Testis (tissue), 3 donors: ENCODE results near the gene PRKG1. TPM values are rescaled to one million over a fixed set of nuclear protein-coding genes. Genes with fewer than 3 reads are reported as not detected.

Source experiments
- DNase-seq: peaks from one replicate; pipeline ENCODE4 v3.0.0-alpha.2; 2019
- H3K27ac ChIP-seq, 2 donors: fragments of 200-600 bp; sonication (generic); one replicate each; pipeline ENCODE4 v1.5.1; 2019
- H3K27me3 ChIP-seq: fragments of 200-600 bp; sonication (generic); one replicate; pipeline ENCODE4 v1.5.1; 2019
- H3K36me3 ChIP-seq: fragments of 200-600 bp; sonication (generic); one replicate; pipeline ENCODE4 v1.5.1; 2017; ENCODE audit warnings: low read depth; ENCODE audit errors: missing control alignments
- H3K4me1 ChIP-seq: fragments of 200-600 bp; sonication (generic); one replicate; pipeline ENCODE4 v1.5.1; 2019
- H3K4me3 ChIP-seq, 2 donors: fragments of 200-600 bp; sonication (generic); one replicate each; pipeline ENCODE4 v1.5.1; 2017 to 2019
- H3K9me3 ChIP-seq: fragments of 200-600 bp; sonication (generic); one replicate; pipeline ENCODE4 v1.5.1; 2017
- CTCF ChIP-seq, 3 experiments: fragments of 450-650 bp in 2 of 3; fragments of 200-600 bp in 1 of 3; sonication (generic) in 1 of 3; IDR thresholded peaks; one replicate each; pipeline ENCODE4 v1.5.1; 2016 to 2019; ENCODE audit warnings: antibody characterized with exemption in 3 of 3, mild to moderate bottlenecking in 2 of 3, moderate library complexity in 1 of 3
- POLR2A ChIP-seq: fragments of 450-650 bp; IDR thresholded peaks from one replicate; pipeline ENCODE4 v1.6.1; 2017; ENCODE audit warnings: antibody characterized with exemption, mild to moderate bottlenecking, moderate library complexity
- WGBS, 2 donors: methylation state at CpG; one replicate each; pipeline ENCODE4 v1.1.5; 2018; 5-methylcytosine and 5-hydroxymethylcytosine counted together
- intact Hi-C: fragments of 100-400 bp; cut with DNase I; formaldehyde crosslinking; loops from one replicate; pipeline ENCODE4 v1.15.1; 2023; ENCODE audit warnings: low total_unique reads
- polyA plus RNA-seq: library from polyadenylated mRNA; stranded (reverse); fragments of 350-450 nt; fragmentation: Illumina TruSeq; extraction: RNeasy Lipid Tissue Mini Kit (QIAGEN cat#74804); gene quantifications from one replicate; pipeline ENCODE4 v1.2.3, GENCODE V29; 2014; ENCODE audit warnings: low read depth, low replicate concordance; ENCODE audit not compliant: insufficient read depth
- total RNA-seq, 2 donors: library from RNA; depleted of rRNA; stranded (reverse); fragments of >200 nt; gene quantifications; one replicate each; pipeline ENCODE4 v1.2.3, GENCODE V29; 2016

The PRKG1 gene
- total and polyA plus RNA-seq, 3 donors from 2014 or later, result 6.3 to 15.3 (median 12.5) TPM

DNA sequence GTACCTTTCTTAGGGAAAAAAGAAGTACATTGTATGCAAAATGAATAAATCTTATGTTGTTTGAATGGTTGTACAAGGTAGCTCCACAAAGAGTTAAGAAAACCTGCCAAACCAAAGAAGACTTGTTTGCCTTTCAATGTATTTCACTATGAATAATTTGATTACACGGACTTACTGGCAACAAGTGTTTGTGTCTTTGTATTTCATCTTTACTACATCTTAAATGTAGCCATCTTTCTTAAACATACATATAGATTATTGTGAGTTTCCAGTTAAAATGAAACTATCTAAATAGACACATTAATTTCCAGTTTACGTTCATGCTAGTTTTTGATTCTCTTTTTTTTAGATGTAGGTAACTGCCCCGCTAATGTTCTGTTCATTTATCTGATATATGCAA is 2.8 kb downstream of the PRKG1 start:
- H3K27ac ChIP-seq, result no peak overlapping the region

DNA sequence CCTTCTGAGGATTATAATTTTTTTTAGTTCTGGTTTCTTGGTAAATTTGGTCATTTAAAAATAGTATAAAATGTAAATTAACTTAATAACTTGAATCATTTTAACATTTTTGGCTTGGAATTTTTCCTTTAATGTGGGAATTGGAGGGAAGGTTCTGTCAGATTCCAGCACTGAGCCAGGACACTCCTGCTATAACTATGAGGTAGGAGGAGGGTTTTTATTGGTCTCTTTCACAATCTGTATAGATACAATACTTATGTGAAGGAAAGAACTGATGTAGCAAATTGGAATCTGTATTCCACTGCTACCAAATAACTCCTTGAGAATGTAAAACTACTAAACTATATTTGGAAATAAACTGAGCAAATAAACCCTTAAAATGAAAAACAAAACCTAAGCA is 3.2 kb downstream of the PRKG1 start:
- no peak for TF ChIP-seq POLR2A
- no peak for TF ChIP-seq CTCF (IDR thresholded peaks at IDR 0.05)
- Histone ChIP-seq H3K9me3 (no peaks in the 10 kb centered on the region), H3K36me3 (no peaks in the 10 kb centered on the region), H3K27me3 (no peaks in the 10 kb centered on the region), H3K27ac (no peak overlapping the region), H3K4me3 (no peak overlapping the region), H3K4me1 (peaks cover 4% of the 10 kb centered on the region)
- no peak for DNase-seq
- intact Hi-C loops, result no loop called here

More for the DNA sequence above, 2.8 kb downstream of the PRKG1 start:
- no peak for DNase-seq
- no peak overlapping the region for H3K4me3 ChIP-seq
- peaks cover 4% of the 10 kb centered on the region for H3K4me1 ChIP-seq
- TF ChIP-seq POLR2A (no peak), CTCF (IDR thresholded peaks at IDR 0.05) (no peak)
- WGBS, 2 donors, result 42 to 48% methylated on average over 3 of the region's 3 CpGs
- H3K27me3 ChIP-seq, result no peaks in the 10 kb centered on the region
- H3K9me3 ChIP-seq, result no peaks in the 10 kb centered on the region
- intact Hi-C loops, result no loop called here
- no peaks in the 10 kb centered on the region for H3K36me3 ChIP-seq

DNA sequence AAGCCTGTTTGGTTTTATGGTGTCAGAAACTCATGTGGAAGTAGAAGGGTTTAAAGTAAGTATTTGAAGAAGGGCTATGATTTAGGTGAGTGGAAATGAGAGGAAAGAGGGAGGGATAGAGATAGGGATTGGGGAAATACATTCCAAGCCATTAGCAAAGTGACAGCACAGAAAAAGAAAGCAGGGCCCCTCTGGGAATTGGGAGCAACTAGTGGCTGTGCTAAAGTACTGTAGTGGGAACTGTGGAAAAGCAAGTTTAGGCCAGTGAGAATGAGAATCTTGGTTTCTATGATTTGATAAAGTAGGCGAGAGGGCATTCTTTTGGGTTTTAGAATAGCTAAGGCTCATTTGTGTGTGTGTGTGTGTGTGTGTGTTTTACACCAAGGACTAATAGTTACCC is 5.0 kb downstream of the PRKG1 start:
- no peaks in the 10 kb centered on the region for H3K9me3 ChIP-seq
- H3K27ac ChIP-seq, result peak overlapping the region in 1 of 2 donors; percentile 38
- no peaks in the 10 kb centered on the region for H3K27me3 ChIP-seq
- 33 to 74% methylated on average over 1 of the region's 1 CpG for WGBS, 2 donors
- DNase-seq, result no peak
- H3K4me1 ChIP-seq, result peaks cover 8% of the 10 kb centered on the region
- intact Hi-C loops, result no loop called here
- no peaks in the 10 kb centered on the region for H3K36me3 ChIP-seq
- no peak overlapping the region for H3K4me3 ChIP-seq
- TF ChIP-seq POLR2A (no peak), CTCF (IDR thresholded peaks at IDR 0.05) (no peak)

- WGBS, 2 donors, result 61 to 62% methylated on average over 3 of the region's 3 CpGs
- intact Hi-C loops, result no loop called here
Measured at GRCh38 chr10:51079766-51080165, 5.5 kb downstream of the PRKG1 start.

More at GRCh38 chr10:51079766-51080165, 5.5 kb downstream of the PRKG1 start:
- H3K36me3 ChIP-seq, result no peaks in the 10 kb centered on the region
- no peak for TF ChIP-seq POLR2A
- TF ChIP-seq CTCF (IDR thresholded peaks at IDR 0.05), result no peak
- H3K27me3 ChIP-seq, result no peaks in the 10 kb centered on the region
- no peaks in the 10 kb centered on the region for H3K9me3 ChIP-seq
- H3K4me3 ChIP-seq, result no peak overlapping the region
- no peak for DNase-seq
- peaks cover 8% of the 10 kb centered on the region for H3K4me1 ChIP-seq
- H3K27ac ChIP-seq, result no peak overlapping the region
